Retinal pigment epithelial cell (primary cell): Measurements from ENCODE around the gene ARHGAP45.

Experiments
- DNase-seq: peaks from one replicate; pipeline ENCODE4 v3.0.0-alpha.2; 2010; ENCODE audit warnings: low read depth
- H3K4me3 ChIP-seq: 2 replicates; pipeline ENCODE4 v1.5.1; 2011; ENCODE audit warnings: mild to moderate bottlenecking, low read length, control low read depth, moderate library complexity
- CTCF ChIP-seq: conservative IDR thresholded peaks from 2 replicates; pipeline ENCODE4 v1.5.1; 2011; ENCODE audit warnings: low read depth, low read length, control low read depth, inconsistent platforms

ARHGAP45 gene

GRCh38 chr19:1107661-1108261 lies 40.8 kb downstream of the ARHGAP45 start:
- no peak overlapping the region for H3K4me3 ChIP-seq
- no peak for DNase-seq
- TF ChIP-seq CTCF = no peak

GRCh38 chr19:1108291-1109031 lies 41.5 kb downstream of the ARHGAP45 start:
- no peak for TF ChIP-seq CTCF
- H3K4me3 ChIP-seq = no peak overlapping the region
- DNase-seq = no peak

- no peak for DNase-seq
- no peak for TF ChIP-seq CTCF
- no peak overlapping the region for H3K4me3 ChIP-seq
These were observed 42.1 kb downstream of the ARHGAP45 start for GRCh38 chr19:1109032-1109551.

- H3K4me3 ChIP-seq = no peak overlapping the region
- TF ChIP-seq CTCF = no peak
- DNase-seq = no peak
These were observed 43.0 kb downstream of the ARHGAP45 start for GRCh38 chr19:1109697-1110671.

- no peak overlapping the region for H3K4me3 ChIP-seq
- no peak for DNase-seq
These were observed 44.1 kb downstream of the ARHGAP45 start for GRCh38 chr19:1110809-1111640.

More at GRCh38 chr19:1110809-1111640, 44.1 kb downstream of the ARHGAP45 start:
- TF ChIP-seq CTCF = no peak
